Mucosa of rectum (tissue), 2 donors: ENCODE measurements around the gene CORO7.
"Not testable (repeated sequence)": the region's sequence is repeated elsewhere in the genome, so short reads cannot be mapped to it uniquely, and the experiment has no call there.

Experiments used
- H3K27ac ChIP-seq, 2 donors: one replicate each; pipeline ENCODE4 v1.7.0; 2013; ENCODE audit warnings: inconsistent platforms in 2 of 2, low read depth in 2 of 2, low read length in 2 of 2
- H3K27me3 ChIP-seq, 2 donors: one replicate each; pipeline ENCODE4 v1.7.0; 2013; ENCODE audit warnings: low read length in 2 of 2; ENCODE audit not compliant: control insufficient read depth in 2 of 2, insufficient read depth in 2 of 2
- H3K36me3 ChIP-seq, 2 donors: one replicate each; pipeline ENCODE4 v1.7.0; 2013; ENCODE audit warnings: low read length in 2 of 2; ENCODE audit not compliant: control insufficient read depth in 2 of 2, insufficient read depth in 2 of 2
- H3K4me1 ChIP-seq, 2 donors: one replicate each; pipeline ENCODE4 v1.7.0; 2013; ENCODE audit warnings: low read length in 2 of 2, mild to moderate bottlenecking in 1 of 2; ENCODE audit not compliant: control insufficient read depth in 2 of 2, insufficient read depth in 2 of 2
- H3K4me3 ChIP-seq, 2 donors: one replicate each; pipeline ENCODE4 v1.7.0; 2013; ENCODE audit warnings: low read length in 2 of 2
- H3K9ac ChIP-seq, 2 donors: one replicate each; pipeline ENCODE4 v1.7.0; 2013; ENCODE audit warnings: low read length in 2 of 2, low read depth in 1 of 2, mild to moderate bottlenecking in 1 of 2
- H3K9me3 ChIP-seq, 2 donors: one replicate each; pipeline ENCODE4 v1.7.0; 2013; ENCODE audit warnings: low read length in 2 of 2; ENCODE audit not compliant: control insufficient read depth in 2 of 2
- donor health status: healthy.
- donor health status: Normal muscosa, but diverticular disease.

CORO7 gene

DNA sequence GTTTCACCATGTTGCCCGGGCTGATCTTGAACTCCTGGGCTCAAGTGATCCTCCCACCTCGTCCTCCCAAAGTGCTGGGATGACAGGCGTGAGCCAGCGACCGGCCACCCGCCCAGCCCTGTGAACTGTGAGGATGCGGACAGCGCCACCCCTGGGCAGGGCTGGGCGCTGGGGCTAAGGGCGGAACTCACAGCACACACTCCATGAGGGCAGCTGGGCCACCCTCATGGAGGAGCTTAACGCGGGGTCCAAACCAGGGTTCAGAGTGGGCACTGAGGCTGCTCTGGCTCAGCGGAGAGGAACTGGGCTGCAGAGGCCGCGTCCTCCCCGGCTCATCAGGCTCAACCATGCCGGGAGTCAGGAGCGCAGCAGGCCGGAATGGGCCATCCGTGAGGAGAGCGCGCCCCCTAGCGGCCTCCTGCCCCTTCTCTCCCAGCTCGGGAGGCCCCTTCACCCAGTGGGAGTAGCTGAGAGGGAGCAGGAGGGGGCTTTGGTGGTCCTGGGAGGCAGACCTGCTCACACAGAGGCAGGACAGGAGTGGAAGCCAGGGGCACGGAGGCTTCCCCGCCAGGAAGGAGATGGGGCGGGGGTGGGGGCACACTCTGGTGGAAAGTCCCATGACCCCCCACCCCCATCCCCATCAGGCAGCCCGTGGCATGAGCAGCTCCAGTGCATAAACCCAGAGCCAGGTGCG is 13.8 kb downstream of the CORO7 start:
- H3K4me3 ChIP-seq, result peak overlapping the region; percentile 46 to 55
- H3K27me3 ChIP-seq, result no peaks in the 10 kb centered on the region
- H3K27ac ChIP-seq, result no peak overlapping the region
- H3K9me3 ChIP-seq, result no peaks in the 10 kb centered on the region
- H3K4me1 ChIP-seq, result peaks cover 0 to 2% of the 10 kb centered on the region in 2 donors
- peaks cover 30 to 34% of the 10 kb centered on the region in 2 donors for H3K36me3 ChIP-seq
- H3K9ac ChIP-seq, result no peak overlapping the region

DNA sequence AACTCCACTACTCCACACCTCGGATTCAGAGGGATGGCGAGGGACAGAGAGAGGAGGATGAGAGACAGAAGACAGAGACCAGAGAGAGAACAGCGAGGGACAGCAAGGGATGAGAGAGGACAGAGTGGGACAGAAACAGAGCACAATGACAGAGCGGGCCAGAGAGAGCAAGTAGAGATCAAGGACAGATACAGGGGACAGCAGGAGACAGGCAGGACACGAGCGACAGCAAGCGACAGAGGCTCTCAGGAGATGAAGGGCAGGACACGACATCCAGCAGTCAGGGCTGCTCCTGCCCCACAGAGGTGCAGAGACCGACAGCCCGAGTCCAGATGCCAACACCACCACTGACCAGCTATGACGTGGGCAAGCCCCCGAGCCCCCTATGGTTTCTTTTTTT is 14.9 kb downstream of the CORO7 start:
- Histone ChIP-seq H3K4me1 (peaks cover 0 to 2% of the 10 kb centered on the region in 2 donors), H3K27ac (no peak overlapping the region), H3K27me3 (no peaks in the 10 kb centered on the region), H3K9me3 (no peaks in the 10 kb centered on the region), H3K4me3 (no peak overlapping the region), H3K9ac (no peak overlapping the region), H3K36me3 (peaks cover 26 to 29% of the 10 kb centered on the region in 2 donors)

DNA sequence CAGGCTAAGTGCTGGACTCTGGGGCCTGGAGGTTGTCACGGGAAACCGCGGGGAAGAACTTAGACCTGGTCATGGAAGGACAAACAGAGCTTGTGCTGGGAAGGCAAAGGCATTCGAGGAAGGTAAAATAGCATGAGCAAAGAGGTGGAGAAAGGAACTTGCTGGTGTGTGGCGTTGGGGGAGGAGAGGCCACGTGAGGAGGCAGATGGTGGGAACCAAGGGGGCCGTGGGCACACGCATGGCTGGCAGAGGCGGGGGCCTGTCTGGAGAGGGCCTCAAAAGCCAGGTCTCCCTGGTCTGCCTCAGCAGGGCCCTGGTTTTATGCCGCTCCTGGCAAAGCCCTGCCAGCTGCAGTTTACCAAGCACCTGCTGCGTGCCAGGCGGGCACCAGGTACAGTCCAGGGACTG is 15.3 kb downstream of the CORO7 start:
- H3K9ac ChIP-seq, result no peak overlapping the region
- no peak overlapping the region for H3K27ac ChIP-seq
- H3K27me3 ChIP-seq, result no peaks in the 10 kb centered on the region

DNA sequence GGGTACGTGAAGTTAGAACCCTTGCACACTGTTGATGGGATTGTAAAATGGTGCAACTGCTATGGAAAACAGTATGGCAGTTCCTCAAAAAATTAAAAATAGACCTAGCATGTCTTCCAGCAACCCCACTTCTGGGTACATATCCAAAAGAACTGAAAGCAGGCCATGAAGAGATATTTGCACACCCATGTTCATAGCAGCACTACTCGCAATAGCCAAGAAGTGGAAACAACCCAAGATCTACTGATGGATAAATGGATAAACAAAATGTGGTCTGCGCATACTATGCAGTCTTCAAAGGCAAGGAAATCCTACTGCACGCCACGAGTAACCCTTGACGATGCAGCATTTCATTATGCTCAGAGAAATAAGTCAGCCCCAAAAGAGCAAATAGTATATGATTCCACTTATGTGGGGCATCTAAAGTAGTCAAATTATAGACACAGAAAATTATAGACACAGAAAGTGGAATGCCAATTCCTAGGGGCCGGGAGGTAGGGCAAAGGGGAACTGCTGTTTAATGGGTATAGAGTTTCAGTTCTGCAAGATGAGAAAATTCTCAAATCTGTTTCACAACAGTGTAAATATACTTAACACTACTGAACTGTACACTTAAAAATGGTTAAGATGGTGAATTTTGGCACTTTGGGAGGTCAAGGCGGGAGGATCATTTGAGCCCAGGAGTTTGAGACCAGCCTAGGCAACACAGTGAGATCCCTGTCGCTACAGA is 17.2 kb downstream of the CORO7 start:
- Histone ChIP-seq H3K36me3 (peaks cover 18 to 21% of the 10 kb centered on the region in 2 donors), H3K9me3 (no peaks in the 10 kb centered on the region), H3K27ac (no peak overlapping the region), H3K9ac (no peak overlapping the region), H3K4me3 (no peak overlapping the region), H3K4me1 (peaks cover 0 to 2% of the 10 kb centered on the region in 2 donors), H3K27me3 (no peaks in the 10 kb centered on the region)

More for the DNA sequence above, 15.3 kb downstream of the CORO7 start:
- Histone ChIP-seq H3K9me3 (no peaks in the 10 kb centered on the region), H3K4me1 (peaks cover 0 to 2% of the 10 kb centered on the region in 2 donors), H3K4me3 (no peak overlapping the region), H3K36me3 (peaks cover 25 to 26% of the 10 kb centered on the region in 2 donors)

DNA sequence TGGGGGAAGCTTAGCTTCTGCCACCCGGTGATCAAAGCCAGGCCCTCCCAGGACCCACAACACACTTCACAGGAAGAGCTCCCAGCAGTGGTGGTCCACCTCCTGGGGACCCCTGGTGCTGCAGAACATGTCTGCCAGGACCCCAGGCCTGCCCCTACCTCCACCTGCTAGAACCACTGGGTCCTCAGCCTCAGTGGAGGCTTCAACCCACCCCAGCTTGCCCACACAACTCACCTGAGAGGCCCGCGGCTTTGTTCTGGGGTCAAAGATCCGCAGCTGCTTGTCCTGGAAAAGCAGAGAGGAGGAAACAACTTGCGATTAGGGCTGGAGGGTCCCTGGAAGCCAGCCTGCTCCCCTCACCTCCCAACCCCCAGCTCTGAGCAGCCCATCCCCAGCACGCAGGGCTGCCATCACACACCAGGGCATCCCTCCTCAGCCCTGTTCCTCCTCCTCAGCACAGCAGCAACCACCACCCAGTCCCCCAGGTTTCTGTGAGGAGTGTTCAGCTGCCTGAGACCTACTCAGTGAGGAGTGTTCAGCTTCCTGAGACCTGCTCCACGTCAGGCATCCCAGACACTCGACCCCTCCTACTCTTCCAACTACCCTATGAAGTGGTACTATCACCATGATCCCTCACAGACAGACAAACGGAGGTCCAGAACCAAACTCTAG is 21.2 kb downstream of the CORO7 start:
- Histone ChIP-seq H3K36me3 (peaks cover 12 to 22% of the 10 kb centered on the region in 2 donors), H3K4me3 (no peak overlapping the region)

DNA sequence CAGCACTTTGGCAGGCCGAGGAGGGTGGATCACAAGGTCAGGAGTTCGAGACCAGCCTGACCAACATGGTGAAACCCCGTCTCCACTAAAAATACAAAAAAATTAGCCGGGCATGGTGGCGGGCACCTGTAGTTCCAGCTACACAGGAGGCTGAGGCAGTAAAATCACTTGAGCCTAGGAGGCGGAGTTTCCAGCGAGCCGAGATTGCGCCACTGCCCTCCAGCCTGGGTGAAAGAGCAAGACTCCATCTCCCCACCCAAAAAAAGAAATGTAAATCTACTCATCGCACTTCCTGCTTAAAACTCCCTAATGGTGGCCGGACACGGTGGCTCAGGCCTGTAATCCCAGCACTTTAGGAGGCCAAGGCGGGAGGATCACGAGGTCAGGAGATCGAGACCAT is 22.5 kb downstream of the CORO7 start:
- peaks cover 12 to 24% of the 10 kb centered on the region in 2 donors for H3K36me3 ChIP-seq
- H3K27me3 ChIP-seq, H3K4me1 ChIP-seq, H3K4me3 ChIP-seq, H3K9me3 ChIP-seq, H3K27ac ChIP-seq, H3K9ac ChIP-seq: not testable (repeated sequence)

More for the DNA sequence above, 21.2 kb downstream of the CORO7 start:
- Histone ChIP-seq H3K9ac (no peak overlapping the region), H3K27ac (no peak overlapping the region), H3K27me3 (no peaks in the 10 kb centered on the region), H3K4me1 (no peaks in the 10 kb centered on the region), H3K9me3 (no peaks in the 10 kb centered on the region)

DNA sequence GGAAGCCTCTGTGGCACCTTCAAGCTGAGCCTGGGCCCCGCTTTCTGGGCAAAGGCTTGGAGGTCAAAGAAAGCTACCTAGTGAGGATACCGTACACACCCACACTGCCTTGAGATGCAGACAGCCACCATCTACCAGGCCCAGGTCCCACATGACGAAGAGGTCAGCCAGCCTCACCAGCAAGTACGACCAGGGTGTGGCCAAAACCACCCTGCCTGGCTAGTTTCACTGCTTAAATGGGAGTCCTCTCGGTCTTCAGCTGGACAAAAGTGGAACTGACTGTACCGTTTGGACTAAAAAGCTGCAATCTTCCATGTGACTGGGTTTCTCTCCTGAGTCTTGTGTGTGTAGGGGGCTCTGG is 23.2 kb downstream of the CORO7 start:
- H3K9ac ChIP-seq, result no peak overlapping the region
- H3K4me3 ChIP-seq, result no peak overlapping the region
- no peaks in the 10 kb centered on the region for H3K9me3 ChIP-seq
- H3K27ac ChIP-seq, result no peak overlapping the region
- peaks cover 16 to 26% of the 10 kb centered on the region in 2 donors for H3K36me3 ChIP-seq
- H3K27me3 ChIP-seq, result no peaks in the 10 kb centered on the region
- H3K4me1 ChIP-seq, result no peaks in the 10 kb centered on the region

DNA sequence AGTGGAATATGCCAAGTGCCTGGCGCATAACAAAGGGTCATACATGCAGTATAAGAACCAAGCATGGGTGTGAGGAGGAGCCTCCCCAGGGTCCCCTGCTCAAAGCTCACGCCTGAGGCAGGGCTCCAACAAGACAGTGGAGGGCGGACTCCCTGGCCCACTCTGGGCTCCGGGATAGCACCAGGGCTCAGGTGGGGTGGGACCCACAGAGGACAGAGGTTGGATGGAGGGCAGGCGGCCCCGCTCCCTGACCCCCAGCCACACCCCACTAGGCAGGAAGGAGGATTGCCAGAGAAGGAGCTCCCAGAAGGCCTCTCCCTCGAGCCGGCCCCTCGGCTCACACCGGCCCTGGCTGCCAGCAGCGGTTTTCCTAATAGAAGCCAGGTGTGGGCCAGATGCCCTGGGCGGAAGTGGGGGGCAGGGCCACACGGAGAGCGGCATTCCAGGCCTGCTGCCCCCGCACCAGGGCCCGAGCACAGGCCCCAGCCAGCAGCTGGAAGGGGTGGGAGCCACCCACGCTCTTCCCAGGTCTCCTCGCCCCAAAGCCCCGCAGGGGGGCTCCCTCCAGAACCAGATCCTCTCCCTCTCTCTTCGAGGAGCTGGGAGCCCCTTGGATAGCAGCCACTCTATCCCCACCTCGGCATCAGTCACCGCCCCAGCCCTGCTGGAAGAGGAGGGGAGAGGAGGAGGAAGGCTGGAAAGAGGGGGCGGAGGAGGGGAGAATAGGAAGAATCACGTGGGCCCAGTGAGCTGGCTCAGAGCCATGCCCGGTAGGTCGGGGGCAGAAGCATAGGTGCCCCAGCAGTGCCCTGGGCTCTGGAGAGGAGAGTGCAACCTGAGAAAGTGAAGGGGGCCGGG is 23.8 kb downstream of the CORO7 start:
- H3K4me1 ChIP-seq, result no peaks in the 10 kb centered on the region
- no peaks in the 10 kb centered on the region for H3K27me3 ChIP-seq
- no peak overlapping the region for H3K4me3 ChIP-seq
- no peak overlapping the region for H3K27ac ChIP-seq
- no peak overlapping the region for H3K9ac ChIP-seq
- H3K9me3 ChIP-seq, result no peaks in the 10 kb centered on the region
- peaks cover 18 to 26% of the 10 kb centered on the region in 2 donors for H3K36me3 ChIP-seq

DNA sequence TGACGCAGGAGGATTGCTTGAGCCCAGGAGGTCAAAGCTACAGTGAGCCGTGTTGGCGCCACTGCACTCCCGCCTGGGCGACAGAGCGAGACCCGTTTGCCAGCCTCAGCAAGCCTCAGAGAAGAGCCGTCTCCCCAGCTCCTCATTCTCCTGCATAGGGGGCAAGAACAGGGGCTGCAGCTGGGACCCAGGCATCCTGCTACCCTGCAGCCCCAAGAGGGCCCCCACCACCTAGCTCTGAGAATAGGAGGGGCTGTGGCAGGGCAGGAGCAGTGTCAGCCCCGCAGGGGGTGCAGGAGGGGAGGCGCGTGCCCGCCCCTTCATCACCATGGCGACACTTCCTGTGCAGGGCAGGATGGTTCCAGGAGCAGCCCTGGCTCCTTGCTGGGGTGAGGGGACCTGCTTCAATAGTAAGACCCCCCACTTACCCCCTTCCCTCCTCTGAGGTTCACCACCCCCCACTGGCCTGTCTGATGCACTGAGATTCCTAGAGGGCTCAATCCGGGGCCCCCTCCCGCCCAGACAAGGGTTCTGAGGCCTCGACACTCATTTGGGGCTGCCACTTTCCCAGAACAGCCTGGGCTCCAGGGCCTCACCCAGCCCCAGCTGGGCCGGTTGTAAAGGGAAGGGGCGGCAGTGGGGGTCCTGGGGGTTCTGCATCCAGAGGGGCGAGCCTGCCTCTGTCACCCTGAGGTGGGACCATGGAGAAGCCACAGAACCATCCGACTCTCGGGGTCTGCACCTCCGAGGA is 24.6 kb downstream of the CORO7 start:
- no peak overlapping the region for H3K27ac ChIP-seq
- H3K36me3 ChIP-seq, result peaks cover 18 to 27% of the 10 kb centered on the region in 2 donors

More for the DNA sequence above, 24.6 kb downstream of the CORO7 start:
- Histone ChIP-seq H3K4me3 (no peak overlapping the region), H3K9ac (no peak overlapping the region), H3K9me3 (no peaks in the 10 kb centered on the region), H3K27me3 (no peaks in the 10 kb centered on the region), H3K4me1 (no peaks in the 10 kb centered on the region)
